ENCODE results near the gene RSRC1. TPM values are rescaled to one million over a fixed set of nuclear protein-coding genes. Genes with fewer than 3 reads are reported as not detected.
"Not testable (repeated sequence)": the region's sequence is repeated elsewhere in the genome, so short reads cannot be mapped to it uniquely, and the experiment has no call there.

Gene RSRC1
- total and polyA plus RNA-seq, 12 donors = 12.6 to 27.6 (median 21.4) TPM

- H3K9me3 ChIP-seq = no peaks in the 10 kb centered on the region
- ATAC-seq (peak in 1 of 8 donors; percentile 59), DNase-seq (no peak)
- H3K4me1 ChIP-seq = peaks cover 0 to 6% (median 0%) of the 10 kb centered on the region in 9 donors
- no peaks in the 10 kb centered on the region for H3K27me3 ChIP-seq
- no peak overlapping the region for H3K4me3 ChIP-seq
- no peak overlapping the region for H3K27ac ChIP-seq
- no peak for TF ChIP-seq CTCF (IDR thresholded peaks at IDR 0.05)
- intact Hi-C loops (cut with DNase I) = no loop called here
- 71 to 81% methylated on average over 7 of the region's 7 CpGs for WGBS, 2 donors
- H3K36me3 ChIP-seq = no peaks in the 10 kb centered on the region
Measured at GRCh38 chr3:158337110-158337509, 227.2 kb downstream of the RSRC1 start.

GRCh38 chr3:158339638-158340037 is 229.7 kb downstream of the RSRC1 start:
- TF ChIP-seq CTCF (IDR thresholded peaks at IDR 0.05) = no peak
- ATAC-seq (no peak), DNase-seq (no peak)
- Histone ChIP-seq H3K4me1 (peaks cover 0 to 6% (median 0%) of the 10 kb centered on the region in 9 donors), H3K27ac (no peak overlapping the region), H3K9me3 (no peaks in the 10 kb centered on the region), H3K36me3 (no peaks in the 10 kb centered on the region), H3K27me3 (no peaks in the 10 kb centered on the region), H3K4me3 (no peak overlapping the region)
- intact Hi-C loops (cut with DNase I) = no loop called here

- H3K27ac ChIP-seq; H3K4me3 ChIP-seq; ATAC-seq; H3K9me3 ChIP-seq; H3K4me1 ChIP-seq; intact Hi-C loops (cut with DNase I); H3K36me3 ChIP-seq; H3K27me3 ChIP-seq; DNase-seq: not testable (repeated sequence)
- 98 to 99% methylated on average over 2 of the region's 2 CpGs for WGBS, 2 donors
Measured at GRCh38 chr3:158340951-158341350, 231.1 kb downstream of the RSRC1 start.

- Histone ChIP-seq H3K27me3 (no peaks in the 10 kb centered on the region), H3K4me1 (peaks cover 0 to 4% (median 0%) of the 10 kb centered on the region in 9 donors), H3K36me3 (no peaks in the 10 kb centered on the region), H3K4me3 (no peak overlapping the region), H3K27ac (no peak overlapping the region), H3K9me3 (peaks cover 0 to 3% (median 0%) of the 10 kb centered on the region in 11 donors)
- intact Hi-C loops (cut with DNase I) = no loop called here
- no peak for TF ChIP-seq CTCF (IDR thresholded peaks at IDR 0.05)
- 87 to 88% methylated on average over 1 of the region's 1 CpG for WGBS, 2 donors
- DNase-seq (no peak), ATAC-seq (no peak)
Measured at GRCh38 chr3:158347966-158348365, 238.1 kb downstream of the RSRC1 start.

GRCh38 chr3:158350971-158351370 is 241.1 kb downstream of the RSRC1 start:
- no peak for ATAC-seq
- no peak for DNase-seq
- H3K4me3 ChIP-seq = no peak overlapping the region
- H3K36me3 ChIP-seq = no peaks in the 10 kb centered on the region
- intact Hi-C loops (cut with DNase I) = no loop called here
- no peaks in the 10 kb centered on the region for H3K27me3 ChIP-seq
- H3K27ac ChIP-seq = no peak overlapping the region
- no peak for TF ChIP-seq CTCF (IDR thresholded peaks at IDR 0.05)
- H3K9me3 ChIP-seq = peaks cover 0 to 3% (median 0%) of the 10 kb centered on the region in 11 donors
- H3K4me1 ChIP-seq = peaks cover 0 to 4% (median 0%) of the 10 kb centered on the region in 9 donors
- 95% methylated on average over 4 of the region's 4 CpGs for WGBS, 2 donors
